GM12865 (cell line): ENCODE measurements around the gene PAK3.

ENCODE experiments used
- DNase-seq: peaks from one replicate; pipeline ENCODE4 v3.0.0; 2010; ENCODE audit warnings: low read depth
- H3K4me3 ChIP-seq: 2 replicates; pipeline ENCODE4 v1.5.1; 2011; ENCODE audit warnings: mild to moderate bottlenecking, low read depth, low read length, control low read depth
- CTCF ChIP-seq: IDR thresholded peaks from 2 replicates; pipeline ENCODE4 v1.5.1; 2011; ENCODE audit warnings: low read length, control low read depth, low read depth, inconsistent platforms; ENCODE audit not compliant: insufficient read depth; ENCODE audit errors: missing control alignments

The PAK3 gene

GRCh38 chrX:111110098-111110775 lies 14.2 kb downstream of the PAK3 start:
- TF ChIP-seq CTCF = no peak
- DNase-seq = no peak

GRCh38 chrX:111114806-111115205 lies 18.8 kb downstream of the PAK3 start:
- no peak for TF ChIP-seq CTCF
- peak; percentile 10 for DNase-seq
- H3K4me3 ChIP-seq = no peak overlapping the region

More at GRCh38 chrX:111110098-111110775, 14.2 kb downstream of the PAK3 start:
- no peak overlapping the region for H3K4me3 ChIP-seq

GRCh38 chrX:111116666-111117065 lies 20.7 kb downstream of the PAK3 start:
- no peak for DNase-seq
- no peak for TF ChIP-seq CTCF
- H3K4me3 ChIP-seq = no peak overlapping the region

- no peak overlapping the region for H3K4me3 ChIP-seq
- no peak for DNase-seq
- no peak for TF ChIP-seq CTCF
Measured at GRCh38 chrX:111119341-111119740, 23.4 kb downstream of the PAK3 start.

- TF ChIP-seq CTCF = no peak
- H3K4me3 ChIP-seq = no peak overlapping the region
- peak; percentile 8 for DNase-seq
Measured at GRCh38 chrX:111123125-111123524, 27.1 kb downstream of the PAK3 start.

GRCh38 chrX:111123606-111124179 lies 27.7 kb downstream of the PAK3 start:
- no peak overlapping the region for H3K4me3 ChIP-seq
- DNase-seq = no peak
- TF ChIP-seq CTCF = no peak

GRCh38 chrX:111124418-111124817 lies 28.4 kb downstream of the PAK3 start:
- H3K4me3 ChIP-seq = no peak overlapping the region
- TF ChIP-seq CTCF = no peak
- DNase-seq = peak; percentile 5
